Activated CD4-positive, alpha-beta T cell treated with anti-CD3 and anti-CD28 coated beads, Interleukin-2, amount 50 U/mL, for 1 hour (primary cell): ENCODE data around the gene MYH9.
A peak's percentile ranks its signal among the peaks of the same experiment; 100 is the strongest.
"Not testable (repeated sequence)": the region's sequence is repeated elsewhere in the genome, so short reads cannot be mapped to it uniquely, and the experiment has no call there.

Experiments
- DNase-seq: peaks from one replicate; pipeline ENCODE4 v3.0.0-alpha.2; 2020

The MYH9 gene

DNA sequence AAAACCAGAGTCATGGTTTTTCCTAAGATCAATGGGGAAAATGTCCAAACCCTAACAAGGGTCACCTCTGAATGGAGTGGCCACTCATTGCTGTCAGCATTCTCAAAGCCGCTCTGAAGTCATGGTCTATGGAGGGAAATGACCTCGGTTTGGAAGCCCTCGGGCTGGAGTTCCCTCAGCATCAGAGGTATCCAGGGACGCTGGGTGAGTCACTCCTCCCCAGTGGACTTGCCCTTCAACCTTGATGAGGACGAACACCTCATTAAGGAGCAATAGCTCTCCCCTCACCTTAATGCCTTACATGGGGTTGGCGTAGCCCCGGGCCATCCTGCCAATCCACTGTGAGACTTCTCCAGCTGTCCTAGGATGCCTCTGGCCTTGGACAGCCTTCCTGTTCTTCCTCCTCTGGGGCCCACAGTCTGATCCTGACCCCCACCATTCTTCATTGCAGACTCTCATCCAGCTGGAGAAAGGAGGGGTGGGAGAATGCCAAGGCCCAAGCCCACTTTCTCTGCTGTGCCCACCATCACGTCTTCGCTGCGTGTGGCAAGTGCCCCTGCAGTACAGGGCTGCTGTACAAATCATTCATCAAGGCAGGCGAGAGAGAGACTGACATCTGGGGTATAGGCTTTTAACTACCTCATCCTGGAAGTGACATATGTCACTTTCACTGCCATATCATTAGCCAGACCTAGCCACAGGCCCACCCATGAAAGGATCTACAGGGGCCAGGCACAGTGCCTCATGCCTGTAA, 25.4 kb upstream of the MYH9 start:
- DNase-seq = no peak

GRCh38 chr22:36411589-36412258, 24.0 kb upstream of the MYH9 start:
- peak; percentile 29 for DNase-seq

DNA sequence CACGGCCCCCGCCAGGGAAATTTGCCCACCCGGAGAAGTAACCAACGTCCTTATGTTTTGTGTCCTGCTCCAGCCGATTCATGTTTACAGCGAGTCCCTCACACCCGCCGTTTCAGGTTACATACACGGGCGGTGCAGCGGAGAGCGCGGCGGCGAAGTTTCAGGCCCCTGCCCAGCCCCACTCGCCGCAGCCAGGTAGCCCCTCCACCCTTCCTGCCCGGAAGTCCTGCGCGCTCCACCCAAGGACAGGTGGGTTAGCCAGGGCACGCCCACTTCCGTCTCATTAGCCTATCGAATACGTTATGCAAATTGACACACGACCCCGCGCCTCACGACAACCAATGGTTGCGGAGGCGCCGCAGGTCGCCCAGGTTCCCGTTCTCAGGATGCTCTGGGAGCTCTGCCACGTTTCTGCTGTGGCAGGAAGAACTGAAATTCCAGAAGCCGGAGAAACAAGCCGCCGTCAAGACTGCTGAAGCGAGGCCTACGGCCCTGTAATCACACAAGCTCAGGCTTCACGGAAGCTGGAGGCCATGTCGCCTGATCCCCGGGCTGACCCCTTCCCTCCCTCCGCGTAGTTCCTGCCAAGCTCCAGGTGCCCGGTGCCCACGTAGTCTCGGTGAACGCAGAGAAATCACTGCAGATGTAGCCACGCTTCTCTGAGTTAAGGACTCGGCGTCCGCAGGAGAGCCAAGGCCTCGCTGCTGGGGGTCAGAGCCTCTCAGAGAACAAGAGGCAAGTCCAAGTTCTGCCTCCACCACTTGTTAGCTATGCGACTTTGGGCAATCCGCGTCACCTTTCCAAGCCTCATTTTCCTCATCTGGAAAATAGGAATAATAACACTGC, 22.4 kb upstream of the MYH9 start:
- peak; percentile 63 for DNase-seq

GRCh38 chr22:36409554-36409910, 21.8 kb upstream of the MYH9 start:
- not testable (repeated sequence) for DNase-seq

DNA sequence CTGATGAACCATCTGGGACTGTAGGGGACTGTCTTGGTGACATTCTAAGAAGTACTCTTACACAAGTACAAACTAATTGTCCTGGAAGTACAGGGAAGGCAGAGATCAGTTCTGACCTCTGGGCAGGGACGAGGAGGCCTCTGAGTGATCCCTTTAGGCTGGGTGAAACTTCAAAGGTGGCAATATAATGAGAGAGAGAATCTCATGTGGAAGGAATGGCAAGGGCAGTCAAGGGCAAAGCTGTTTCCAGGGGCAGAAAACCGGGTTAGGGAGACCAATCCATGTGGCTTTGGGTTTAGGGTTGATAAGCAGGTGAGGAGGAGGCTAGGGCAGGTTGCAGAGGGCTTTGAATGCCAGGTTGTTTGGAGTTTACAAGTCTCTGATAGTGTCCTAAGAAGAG, 21.3 kb upstream of the MYH9 start:
- DNase-seq = no peak

DNA sequence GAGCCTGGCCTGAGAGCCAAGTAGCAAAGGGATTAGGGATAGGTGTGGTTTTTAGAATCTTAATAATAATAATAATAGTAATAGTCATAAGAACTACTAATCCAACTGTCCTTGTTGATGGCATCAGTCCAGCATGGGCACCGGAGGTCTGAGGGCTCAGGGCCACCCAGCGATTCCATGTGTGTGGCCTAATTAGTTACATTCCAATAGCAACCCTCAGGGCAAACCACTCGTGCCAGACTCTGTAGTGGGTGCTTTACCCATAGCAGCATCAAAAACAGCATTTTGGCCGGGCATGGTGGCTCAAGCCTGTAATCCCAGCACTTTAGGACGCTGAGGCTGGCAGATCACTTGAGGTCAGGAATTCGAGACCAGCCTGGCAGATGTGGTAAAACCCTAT, 19.0 kb upstream of the MYH9 start:
- no peak for DNase-seq

DNA sequence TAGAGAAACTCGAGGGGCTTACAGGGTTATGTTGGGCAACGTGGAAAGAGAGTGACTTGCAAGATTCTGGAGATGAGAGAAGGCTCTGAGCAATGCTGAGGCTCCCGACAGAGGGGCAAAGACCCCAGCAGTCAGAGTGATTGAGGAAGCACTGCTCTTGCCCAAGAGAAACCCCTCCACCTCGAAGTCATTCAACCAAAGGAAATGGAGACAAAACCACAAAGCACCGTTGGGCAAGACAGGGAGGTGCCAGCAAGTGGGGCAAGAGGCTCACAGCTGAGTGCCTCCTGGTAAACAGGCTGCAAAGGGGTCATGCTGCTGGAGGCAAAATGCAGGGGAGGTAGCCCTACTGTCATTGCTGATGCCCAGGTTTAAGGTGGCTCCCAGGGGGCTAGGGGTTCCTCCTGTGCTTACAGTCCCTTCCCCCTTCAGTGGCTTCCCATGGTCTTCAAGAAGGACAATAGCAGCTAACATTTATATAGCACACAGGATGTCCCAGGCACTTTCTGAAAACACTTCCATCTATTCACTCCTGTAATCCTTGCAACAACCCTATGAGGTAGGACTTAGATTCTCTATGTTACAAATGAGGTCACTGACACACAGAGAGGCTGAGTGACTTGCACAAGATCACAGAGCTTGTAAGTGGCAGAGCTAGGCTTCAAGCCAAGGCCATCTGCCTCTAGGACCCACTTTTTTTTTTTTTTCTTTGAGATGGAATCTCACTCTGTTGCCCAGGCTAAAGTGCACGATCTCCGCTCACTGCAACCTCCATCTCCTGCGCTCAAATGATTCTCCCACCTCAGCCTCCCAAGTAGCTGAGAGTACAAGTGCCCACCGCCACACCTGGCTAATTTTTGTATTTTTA, 18.1 kb upstream of the MYH9 start:
- peak; percentile 43 for DNase-seq

DNA sequence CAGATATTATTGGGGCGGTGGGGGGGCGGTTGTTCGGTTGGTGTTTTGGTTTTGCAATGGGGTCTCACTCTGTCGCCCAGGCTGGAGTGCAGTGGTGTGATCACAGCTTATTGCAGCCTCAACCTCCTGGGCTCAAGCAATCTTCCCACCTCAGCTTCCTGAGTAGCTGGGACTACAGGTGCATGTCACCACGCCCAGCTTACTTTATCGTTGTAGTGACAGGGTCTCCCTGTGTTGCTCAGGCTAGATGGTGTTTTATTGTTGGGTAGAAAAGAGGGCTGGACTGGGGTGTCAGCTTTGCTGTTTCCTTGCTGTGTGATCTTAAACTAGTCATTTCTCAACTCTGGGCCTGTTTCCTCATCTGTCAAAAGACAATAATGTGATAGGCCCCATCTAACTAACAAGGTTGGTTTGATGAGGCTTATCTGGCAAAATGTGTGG, 17.5 kb upstream of the MYH9 start:
- no peak for DNase-seq

DNA sequence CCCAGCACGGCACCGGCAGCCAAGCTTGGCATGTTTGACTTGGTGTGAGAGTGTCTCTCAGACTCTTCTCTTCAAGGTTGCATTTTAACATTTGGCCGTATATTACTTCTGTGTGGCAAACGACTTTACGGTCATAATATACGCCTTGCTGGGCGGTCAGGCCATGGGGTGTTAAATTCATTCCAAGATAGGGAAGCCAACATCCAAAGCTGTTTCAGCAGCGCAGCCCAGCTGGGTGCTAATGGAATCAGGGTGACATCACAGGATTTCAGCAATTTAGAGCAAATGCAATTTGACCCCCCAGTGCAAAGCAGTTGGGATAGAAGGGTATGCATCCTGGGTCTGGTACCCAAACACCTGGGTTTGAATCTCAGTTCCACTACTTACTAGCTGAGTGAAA, 16.7 kb upstream of the MYH9 start:
- no peak for DNase-seq

DNA sequence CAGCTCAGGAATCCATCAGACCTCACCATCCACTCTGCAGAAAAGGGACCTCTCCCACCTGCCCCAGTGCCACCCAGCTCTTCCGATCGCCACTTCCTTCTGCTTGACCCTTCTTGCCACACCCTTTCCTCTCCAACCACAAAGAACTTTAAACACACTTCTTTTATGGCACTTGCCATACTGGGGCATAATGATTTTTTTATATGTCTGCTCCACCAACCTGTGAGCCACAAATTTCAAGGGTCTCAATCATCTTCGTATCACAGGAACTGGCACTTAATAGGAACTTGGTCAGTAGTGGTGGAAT, 11.7 kb upstream of the MYH9 start:
- no peak for DNase-seq

DNA sequence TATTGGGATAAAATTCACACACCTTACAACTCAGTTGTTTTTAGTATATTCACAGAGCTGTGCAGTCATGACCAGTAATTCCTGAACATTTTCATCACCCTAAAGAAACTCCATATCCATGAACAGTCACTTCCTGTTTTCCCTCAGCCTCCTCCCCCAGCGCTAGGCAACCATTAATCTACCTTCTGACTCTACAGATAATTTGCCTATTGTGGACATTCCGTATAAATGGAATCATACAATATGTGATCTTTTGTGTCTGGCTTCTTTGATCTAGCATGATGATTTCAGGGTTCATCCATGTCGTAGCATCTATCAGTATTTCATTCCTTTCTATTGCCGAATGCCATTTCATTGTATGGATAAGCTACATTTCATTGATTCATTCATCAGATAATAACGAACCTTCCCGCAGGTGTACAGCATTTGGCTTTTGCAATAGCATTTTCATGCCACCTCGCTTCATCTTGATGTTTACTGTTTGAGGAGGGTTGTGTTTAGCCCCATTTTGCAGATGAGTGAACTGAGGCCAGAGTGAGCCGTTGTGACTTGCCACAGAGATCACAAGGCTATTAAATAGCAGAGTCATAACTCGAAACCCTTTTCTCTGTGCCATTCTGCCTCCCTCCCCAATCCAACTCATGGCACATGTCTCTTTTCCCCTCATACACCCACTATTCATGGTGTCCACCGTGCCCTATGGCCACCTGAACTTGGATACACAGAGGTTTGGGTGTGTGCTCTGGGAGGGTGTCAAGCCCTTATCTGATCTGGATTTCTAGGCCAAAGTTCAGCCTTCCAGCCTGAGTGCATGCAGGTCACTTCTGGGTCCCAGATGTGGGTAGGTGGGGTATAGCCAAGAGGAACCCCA, 11.1 kb upstream of the MYH9 start:
- DNase-seq = no peak

GRCh38 chr22:36397131-36398093, 9.6 kb upstream of the MYH9 start:
- no peak for DNase-seq

DNA sequence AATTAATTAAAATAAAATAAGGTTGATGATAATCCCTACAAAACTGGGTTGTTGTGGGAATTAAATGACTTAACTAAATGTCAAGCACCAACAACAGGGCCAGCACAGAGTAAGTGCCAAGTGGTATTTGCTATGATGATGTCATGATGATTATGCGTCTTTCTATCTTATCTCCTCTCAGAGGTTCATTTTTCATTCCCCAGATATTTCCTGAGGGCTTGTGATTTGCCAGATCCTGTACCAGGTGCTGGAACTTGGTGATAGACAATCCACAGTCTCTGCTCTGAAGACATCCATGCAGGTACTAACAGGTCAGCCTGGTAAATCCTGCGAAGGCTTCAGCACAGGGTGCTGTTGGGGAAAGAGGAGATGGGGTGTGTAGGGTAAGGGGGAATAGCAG, 8.1 kb upstream of the MYH9 start:
- DNase-seq = no peak

DNA sequence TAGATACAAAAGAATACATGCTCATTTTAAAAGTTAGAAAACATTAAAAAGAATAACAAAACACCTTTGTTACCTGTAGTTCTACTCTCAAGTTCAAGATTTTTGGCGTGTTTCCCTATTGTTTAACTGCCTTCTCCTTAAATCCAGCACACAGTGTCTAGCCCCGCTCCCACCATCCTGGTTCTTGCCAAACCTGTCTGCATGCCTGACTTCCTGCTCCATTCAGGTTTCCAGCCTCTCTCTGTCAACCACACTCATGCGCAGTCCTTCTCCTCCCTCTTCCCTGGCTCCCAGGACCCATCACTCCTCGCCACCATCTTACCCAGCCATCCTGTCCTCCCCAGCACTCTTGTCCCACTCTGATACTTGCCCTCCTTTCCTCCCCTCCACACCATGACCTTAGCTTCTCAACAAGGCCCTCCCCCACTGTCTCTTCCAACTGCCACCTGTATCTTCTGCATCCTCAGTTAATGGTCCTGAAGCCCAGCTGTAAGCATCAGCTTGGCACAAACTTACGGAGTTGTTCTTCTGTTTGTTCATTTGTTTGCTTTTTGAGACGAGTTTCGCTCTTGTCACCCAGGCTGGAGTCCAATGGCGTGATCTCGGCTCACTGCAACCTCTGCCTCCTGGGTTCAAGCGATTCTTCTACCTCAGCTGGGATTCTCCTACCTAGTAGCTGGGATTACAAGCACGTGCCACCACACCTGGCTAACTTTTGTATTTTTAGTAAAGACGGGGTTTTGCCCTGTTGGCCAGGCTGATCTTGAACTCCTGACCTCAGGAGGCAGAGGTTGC, 7.5 kb upstream of the MYH9 start:
- no peak for DNase-seq

GRCh38 chr22:36391638-36392037, 3.9 kb upstream of the MYH9 start:
- no peak for DNase-seq

- DNase-seq = not testable (repeated sequence)
Measured at GRCh38 chr22:36389122-36389521, 1.4 kb upstream of the MYH9 start.

- DNase-seq = no peak
Measured at GRCh38 chr22:36387709-36387958, 133 bp downstream of the MYH9 start.

- no peak for DNase-seq
Measured at GRCh38 chr22:36386900-36387708, 663 bp downstream of the MYH9 start.

- no peak for DNase-seq
Measured at GRCh38 chr22:36386351-36386899, 1.3 kb downstream of the MYH9 start.
